K562 (cell line): ENCODE measurements around the gene AVPI1. TPM values are rescaled to one million over a fixed set of nuclear protein-coding genes. Genes with fewer than 3 reads are reported as not detected.

Experiments
- ATAC-seq: fragments of 200-7000 bp; cut with Tn5 transposase; 3 replicates; pipeline ENCODE4 v1.9.1; 2020; ENCODE audit warnings: moderate library complexity
- BruUV-seq: library from RNA; stranded (reverse); fragments of 400-500 nt; replicated peaks from 2 replicates; lab custom pipeline; 2021; lab: Mats Ljungman, UMichigan
- CTCF ChIA-PET: fragments of 300-600 bp; formaldehyde crosslinking; extraction: SDS; loops from one replicate; lab custom pipeline; 2021; ENCODE audit warnings: low intra/inter-chr PET ratio; lab: Yijun Ruan, JAX
- POLR2A ChIA-PET: fragments of 300-600, 350-650 bp; sonication (Branson Sonifier 250); formaldehyde crosslinking; extraction: SDS; loops from one replicate; lab custom pipeline; 2021; ENCODE audit warnings: antibody characterized with exemption, inconsistent platforms; lab: Yijun Ruan, JAX
- DNase-seq, 4 experiments: peaks; one replicate each; pipeline versions ENCODE4 v3.0.0 to v3.0.0-alpha.2; 2011 to 2018; ENCODE audit warnings: low spot score in 3 of 4, mixed read lengths in 3 of 4; ENCODE audit errors: extremely low read depth in 1 of 4
- FAIRE-seq: peaks from 2 replicates; lab custom pipeline; 2011; peaks lifted over from hg19 to GRCh38; lab: Jason Lieb, UNC
- H2AFZ ChIP-seq: 2 replicates; pipeline ENCODE4 v1.6.0; 2011; ENCODE audit warnings: low read depth, low read length, control low read depth, inconsistent platforms
- H3K27ac ChIP-seq: fragments of 200-600 bp; 3 replicates; pipeline ENCODE4 v1.8.0; 2011; ENCODE audit warnings: low read depth, mild to moderate bottlenecking, control low read depth, inconsistent platforms, low read length, moderate library complexity, mixed read lengths; ENCODE audit errors: extremely low read depth
- H3K27me3 ChIP-seq, 2 experiments: fragments of 300-600 bp in 1 of 2; 2 replicates in 1 of 2; 3 replicates in 1 of 2; pipeline versions ENCODE4 v1.6.0 to v1.8.0; 2011; ENCODE audit warnings: inconsistent platforms in 2 of 2, low read length in 2 of 2, mild to moderate bottlenecking in 1 of 2, mixed read lengths in 1 of 2, moderate library complexity in 1 of 2; ENCODE audit not compliant: control insufficient read depth in 2 of 2, insufficient read depth in 2 of 2
- H3K36me3 ChIP-seq: fragments of 300-600 bp; 3 replicates; pipeline ENCODE4 v1.8.0; 2011; ENCODE audit warnings: mild to moderate bottlenecking, low read length, inconsistent platforms; ENCODE audit not compliant: control insufficient read depth, insufficient read depth
- H3K4me1 ChIP-seq, 2 experiments: fragments of 200-600 bp in 1 of 2; replicated peaks in 1 of 2; 2 replicates in 1 of 2; 3 replicates in 1 of 2; pipeline versions ENCODE4 v1.5.1 to v1.8.0; 2011; ENCODE audit warnings: inconsistent platforms in 2 of 2, low read length in 2 of 2, mild to moderate bottlenecking in 1 of 2, mixed read lengths in 1 of 2, moderate library complexity in 1 of 2; ENCODE audit not compliant: control insufficient read depth in 2 of 2, insufficient read depth in 2 of 2
- H3K4me2 ChIP-seq: 2 replicates; pipeline ENCODE4 v1.6.1; 2011; ENCODE audit warnings: low read length, control low read depth, inconsistent platforms, mixed read lengths; ENCODE audit not compliant: insufficient read depth
- H3K4me3 ChIP-seq: fragments of 200-600 bp; sonication (generic), shearing (Covaris generic); 2 replicates; pipeline ENCODE4 v1.5.1; 2016; ENCODE audit warnings: control low read depth, inconsistent platforms
- H3K79me2 ChIP-seq: fragments of 200-600 bp; 3 replicates; pipeline ENCODE4 v1.8.0; 2011; ENCODE audit warnings: low read length, inconsistent platforms; ENCODE audit not compliant: control insufficient read depth, insufficient read depth
- H3K9ac ChIP-seq, 2 experiments: 2 replicates each; pipeline versions ENCODE4 v1.6.0 to v1.6.1; 2011; ENCODE audit warnings: low read depth in 2 of 2, low read length in 2 of 2, control low read depth in 1 of 2, inconsistent platforms in 1 of 2, mild to moderate bottlenecking in 1 of 2, mixed read lengths in 1 of 2; ENCODE audit not compliant: insufficient read depth in 1 of 2
- H3K9me1 ChIP-seq: one replicate; pipeline ENCODE4 v1.6.0; 2011; ENCODE audit warnings: inconsistent platforms, mild to moderate bottlenecking, low read length, moderate library complexity; ENCODE audit not compliant: control insufficient read depth, insufficient read depth
- H3K9me3 ChIP-seq: replicated peaks from 2 replicates; pipeline ENCODE4 v1.5.1; 2011; ENCODE audit warnings: low read depth, low read length, inconsistent platforms; ENCODE audit not compliant: control insufficient read depth, insufficient read depth
- H4K20me1 ChIP-seq: replicated peaks from 2 replicates; pipeline ENCODE4 v1.6.1; 2011; ENCODE audit warnings: low read length, inconsistent platforms, mixed read lengths; ENCODE audit not compliant: control insufficient read depth, insufficient read depth
- ARID3A ChIP-seq: IDR thresholded peaks from 2 replicates; pipeline ENCODE4 v1.6.1; 2012; ENCODE audit warnings: low read depth, low read length, improper control_type of control experiment, borderline replicate concordance
- CREBBP ChIP-seq: IDR thresholded peaks from one replicate; pipeline ENCODE4 v1.6.1; 2012; ENCODE audit warnings: low read depth, mild to moderate bottlenecking, control low read depth, inconsistent platforms, low read length
- EP400 ChIP-seq: fragments of 450-650 bp; IDR thresholded peaks from 2 replicates; pipeline ENCODE4 v1.6.1; 2017; ENCODE audit warnings: antibody characterized with exemption, mild to moderate bottlenecking, moderate library complexity
- MCM7 ChIP-seq, 2 experiments: fragments of 450-650 bp; IDR thresholded peaks; 2 replicates each; pipeline ENCODE4 v1.6.1; 2016 to 2018
- MEF2A ChIP-seq: IDR thresholded peaks from 2 replicates; pipeline ENCODE4 v1.6.1; 2011; ENCODE audit warnings: low read depth, mild to moderate bottlenecking, low read length, moderate library complexity; ENCODE audit not compliant: control insufficient read depth
- SIX5 ChIP-seq, 2 experiments: IDR thresholded peaks; 2 replicates each; pipeline ENCODE4 v1.6.1; 2011; ENCODE audit warnings: low read length in 2 of 2, borderline replicate concordance in 1 of 2, low read depth in 1 of 2, mild to moderate bottlenecking in 1 of 2, moderate library complexity in 1 of 2; ENCODE audit not compliant: insufficient read depth in 1 of 2
- ZNF263 ChIP-seq: sonication (generic); formaldehyde crosslinking; IDR thresholded peaks from 2 replicates; pipeline ENCODE4 v1.8.0; 2022; ENCODE audit warnings: mild to moderate bottlenecking, missing genetic modification reagents, borderline replicate concordance
- ZNF408 ChIP-seq: fragments of 250-450 bp; sonication (Bioruptor Pico); IDR thresholded peaks from 2 replicates; pipeline ENCODE4 v1.4.0; 2020; ENCODE audit warnings: low read depth, mild to moderate bottlenecking, moderate library complexity
- ZNF57 ChIP-seq: fragments of 450-650 bp; formaldehyde crosslinking; IDR thresholded peaks from 2 replicates; pipeline ENCODE4 v1.4.0; 2020; ENCODE audit warnings: mild to moderate bottlenecking, moderate library complexity
- WGBS: fragments of 100-300 bp; shearing (Covaris generic); methylation state at CpG from one replicate; pipeline ENCODE4 v1.1.6; 2016; ENCODE audit warnings: low coverage, mixed read lengths; ENCODE audit not compliant: insufficient coverage; ENCODE audit errors: missing lambda C conversion rate; 5-methylcytosine and 5-hydroxymethylcytosine counted together
- in situ Hi-C: fragments of 300-500 bp; cut with MboI; formaldehyde crosslinking; loops from 4 replicates; pipeline ENCODE4 v1.15.0; 2018; ENCODE audit warnings: inconsistent platforms, mixed read lengths
- intact Hi-C: fragments of 100-400 bp; cut with micrococcal nuclease; formaldehyde crosslinking; loops from 2 replicates; pipeline ENCODE4 v1.14.2; 2022
- polyA plus RNA-seq, 8 experiments: library from polyadenylated mRNA; depleted of rRNA in 4 of 8; stranded (reverse) in 5 of 8; unstranded in 3 of 8; fragments of >200 nt; fragmentation: Nextera tagmentation in 2 of 8; fragmentation: Illumina TruSeq in 1 of 8; extraction: Ambion mirVana in 2 of 8; extraction: Trizol in 1 of 8; gene quantifications; 2 replicates each; pipeline versions ENCODE4 v1.2.1 to v1.2.3, GENCODE V29; 2011 to 2014; ENCODE audit warnings: inconsistent platforms in 1 of 8, missing spikeins in 1 of 8
- total RNA-seq, 7 experiments: library from RNA; depleted of rRNA in 6 of 7; stranded (reverse); fragments of >200 nt in 6 of 7; fragmentation: Illumina TruSeq in 2 of 7; extraction: Trizol in 2 of 7; gene quantifications; 2 replicates each; pipeline versions ENCODE4 v1.2.1 to v1.2.3, GENCODE V29; 2011 to 2021; ENCODE audit warnings: low replicate concordance in 1 of 7

Gene AVPI1
- total and polyA plus RNA-seq, 9 of the 15 experiments (the other 6 are each of a cell fraction or from before 2014, with no cell fraction given) = 0.90 to 10.4 (median 7.4) TPM

DNA sequence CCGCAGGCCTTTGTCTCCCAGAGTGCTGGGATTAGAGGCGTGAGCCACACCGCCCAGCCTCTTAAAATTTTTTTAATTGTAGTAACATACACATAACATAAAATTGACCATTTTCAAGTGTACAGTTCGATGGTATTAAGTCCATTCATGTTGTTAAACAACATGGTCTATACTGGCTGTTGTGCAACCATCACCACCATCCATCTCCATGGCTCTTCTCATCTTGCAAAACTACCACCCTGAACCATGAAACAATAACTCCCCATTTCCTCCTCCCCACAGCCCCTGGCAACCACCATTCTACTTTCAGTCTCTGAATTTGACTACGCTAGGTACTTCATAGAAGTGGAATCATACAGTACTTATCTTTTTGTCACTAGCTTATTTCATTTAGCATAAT is 42.0 kb upstream of the AVPI1 start:
- CTCF ChIA-PET = no interaction called here
- no peak overlapping the region for H3K27ac ChIP-seq
- in situ Hi-C loops = no loop called here

More for the DNA sequence above, 42.0 kb upstream of the AVPI1 start:
- DNase-seq = no peak
- Histone ChIP-seq H3K4me2 (no peak overlapping the region), H3K4me3 (no peak overlapping the region), H2AFZ (no peak overlapping the region), H3K9me3 (no peaks in the 10 kb centered on the region), H3K9me1 (no peaks in the 10 kb centered on the region), H3K36me3 (no peaks in the 10 kb centered on the region), H3K27me3 (no peaks in the 10 kb centered on the region), H4K20me1 (no peaks in the 10 kb centered on the region), H3K79me2 (no peaks in the 10 kb centered on the region), H3K9ac (no peak overlapping the region), H3K4me1 (peaks cover 0 to 2% of the 10 kb centered on the region in 2 experiments; a peak in 3 of 5 replicates)
- no peak for FAIRE-seq
- WGBS = 80% methylated on average over 5 of the region's 5 CpGs
- no TSS peak for BruUV-seq
- POLR2A ChIA-PET = interaction anchor here (0.6 kb wide), 1 partner anchor 53 kb away, joined by 3 read pairs; no protein-coding TSS in a partner anchor
- TF ChIP-seq ZNF408 (CRISPR knock-in tag) (no peak), MEF2A (no peak), ZNF263 (CRISPR knock-in tag) (no peak), ARID3A (no peak), MCM7 (IDR thresholded peaks at IDR 0.05) (no peak), CREBBP (no peak), EP400 (no peak), ZNF57 (no peak), SIX5 (IDR thresholded peaks at IDR 0.05; ENCODE audit: borderline replicate concordance in 1 of 2, insufficient read depth in 1 of 2, low read depth in 1 of 2, low read length in 2 of 2) (no peak)
- ATAC-seq = no peak
- intact Hi-C loops = no loop called here
